GM20431 (cell line): Measurements from ENCODE around the gene MCF2L.

Source experiments
- in situ Hi-C: fragments of 300-500 bp; cut with MseI, MboI; formaldehyde crosslinking; loops from one replicate; pipeline ENCODE4 v1.15.0; 2020; ENCODE audit warnings: low sequenced_read_pairs; ENCODE audit not compliant: unreplicated experiment

MCF2L gene

DNA sequence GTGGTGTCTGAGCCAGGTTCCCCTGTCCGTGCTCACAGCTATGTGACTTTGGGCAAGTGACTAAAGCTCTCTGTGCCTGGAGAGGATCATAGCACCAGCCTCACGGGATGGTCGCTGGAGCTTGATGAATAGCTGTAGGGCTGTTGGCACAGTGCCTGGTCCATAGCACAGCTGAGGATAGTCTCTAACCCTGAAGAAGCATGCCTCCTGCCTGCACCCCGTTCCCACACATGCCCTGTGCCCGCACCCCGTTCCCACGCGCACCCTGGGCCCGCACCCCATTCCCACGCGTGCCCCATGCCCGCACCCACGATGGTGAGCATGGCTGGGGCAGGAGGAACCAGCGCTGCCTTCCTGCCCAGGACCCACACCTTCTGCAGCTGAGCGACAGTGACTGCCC is 72.9 kb downstream of the MCF2L start:
- in situ Hi-C loops = no loop called here

- in situ Hi-C loops = no loop called here
These were observed 73.4 kb downstream of the MCF2L start for GRCh38 chr13:113042456-113042855.

GRCh38 chr13:113043001-113043630 is 74.1 kb downstream of the MCF2L start:
- in situ Hi-C loops = no loop called here

GRCh38 chr13:113043931-113044330 is 74.9 kb downstream of the MCF2L start:
- in situ Hi-C loops = no loop called here

DNA sequence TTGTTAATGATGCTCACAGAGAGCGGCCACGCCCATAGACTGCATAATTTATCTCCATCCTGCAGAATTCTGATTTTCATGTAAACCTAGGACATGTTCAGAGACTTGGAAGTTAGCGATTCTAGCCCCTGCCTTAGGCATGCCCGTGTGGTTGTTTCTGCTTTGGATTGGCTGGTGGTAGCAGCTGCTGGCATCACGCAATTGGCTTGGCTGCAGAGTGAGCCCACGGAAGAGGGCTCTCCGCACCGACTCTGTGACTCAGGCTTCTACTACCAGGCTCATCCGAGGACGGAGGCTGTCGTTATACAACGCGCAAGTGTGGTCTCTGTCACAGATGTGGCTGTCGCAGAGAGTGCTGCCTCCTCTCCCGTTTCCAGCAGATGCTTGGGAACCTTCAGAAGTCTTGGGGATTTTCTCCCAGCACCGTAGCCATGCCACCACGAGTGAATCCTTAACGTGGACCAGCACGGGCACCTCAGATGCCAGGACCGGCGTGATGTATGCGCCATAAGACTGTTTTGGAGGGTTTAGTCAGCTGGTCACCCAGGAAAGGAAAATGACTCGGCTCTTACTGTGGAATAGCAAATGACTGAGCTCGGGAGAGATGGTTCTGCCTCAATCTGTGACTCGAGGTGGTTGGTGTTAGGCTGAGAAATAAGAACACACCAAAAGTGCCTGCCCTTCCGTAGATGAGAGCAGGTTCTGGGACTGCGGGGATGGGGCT is 75.5 kb downstream of the MCF2L start:
- in situ Hi-C loops = no loop called here

DNA sequence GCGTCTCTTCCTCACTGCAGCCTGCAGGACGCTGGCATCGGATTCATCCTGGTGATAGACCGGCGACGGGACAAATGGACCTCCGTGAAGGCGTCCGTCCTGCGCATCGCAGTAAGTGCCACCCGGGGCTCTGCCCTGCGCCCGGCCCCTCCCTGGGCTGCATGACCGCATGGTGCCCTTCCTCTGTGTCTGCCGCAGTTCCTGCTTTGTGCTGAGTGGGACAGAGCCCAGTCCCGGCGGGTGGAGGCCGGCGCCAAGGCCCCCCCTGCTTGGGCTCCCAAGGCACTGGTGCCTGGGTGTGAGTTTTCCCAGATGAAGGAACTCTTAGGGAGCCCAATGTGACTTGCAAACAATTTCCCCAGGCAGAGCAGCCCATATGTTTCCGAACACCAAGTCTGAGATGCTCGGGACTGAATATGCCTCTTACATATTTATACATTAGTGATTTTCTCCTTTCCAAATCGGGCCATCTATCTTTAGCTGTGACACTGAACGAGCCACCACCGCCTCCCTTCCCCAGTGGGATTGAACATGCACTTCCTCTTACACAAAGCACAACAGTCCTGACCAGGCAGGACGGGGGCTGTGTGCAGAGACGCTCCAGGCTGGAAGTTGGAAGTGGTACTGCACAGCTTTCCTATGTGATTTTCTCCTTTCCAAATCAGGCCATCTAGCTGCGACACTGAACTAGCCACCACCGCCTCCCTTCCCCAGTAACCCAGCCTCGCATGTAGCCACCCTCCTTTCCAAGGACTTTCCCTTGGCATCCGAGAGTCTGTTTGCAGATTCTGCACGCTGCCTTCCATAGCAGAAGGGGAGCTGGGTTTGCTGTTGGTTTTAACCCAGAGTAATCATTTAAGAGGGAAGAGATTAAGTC is 76.5 kb downstream of the MCF2L start:
- in situ Hi-C loops = no loop called here

- in situ Hi-C loops = no loop called here
These were observed 77.3 kb downstream of the MCF2L start for GRCh38 chr13:113046128-113046882.

DNA sequence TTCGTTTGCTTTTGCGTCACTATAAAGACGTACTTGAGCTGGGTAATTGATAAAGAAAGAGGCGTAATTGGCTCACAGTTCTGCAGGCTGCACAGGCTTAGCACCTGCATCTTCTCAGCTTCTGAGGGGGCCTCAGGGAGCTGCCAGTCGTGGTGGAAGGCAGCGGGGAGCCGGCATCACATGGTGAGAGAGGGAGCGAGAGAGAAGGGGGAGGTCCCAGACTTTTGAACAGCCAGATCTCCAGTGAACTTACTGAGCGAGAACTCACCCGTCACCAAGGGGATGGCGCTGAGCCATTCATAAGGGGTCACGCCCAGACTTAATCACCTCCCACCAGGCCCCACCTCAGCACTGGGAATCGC is 77.8 kb downstream of the MCF2L start:
- in situ Hi-C loops = no loop called here

DNA sequence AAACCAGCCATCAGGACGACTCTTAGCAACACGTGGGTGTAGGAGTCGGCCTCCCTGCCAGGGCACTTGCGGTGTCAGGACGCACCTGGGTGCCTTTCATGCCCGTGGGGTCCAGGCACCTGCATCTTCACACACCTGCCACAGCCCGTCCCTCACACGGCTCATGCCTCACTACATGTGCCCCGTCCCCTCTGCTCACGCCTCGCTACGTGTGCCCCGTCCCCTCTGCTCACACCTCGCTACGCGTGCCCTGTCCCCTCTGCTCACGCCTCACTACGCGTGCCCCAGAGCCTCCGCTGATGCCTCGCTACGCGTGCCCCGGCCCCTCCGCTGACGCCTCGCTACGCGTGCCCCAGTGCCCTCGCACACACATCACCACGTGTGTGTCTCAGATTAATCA is 78.6 kb downstream of the MCF2L start:
- in situ Hi-C loops = no loop called here

- in situ Hi-C loops = no loop called here
These were observed 79.8 kb downstream of the MCF2L start for GRCh38 chr13:113048766-113049165.

GRCh38 chr13:113049521-113049941 is 80.5 kb downstream of the MCF2L start:
- in situ Hi-C loops = no loop called here

DNA sequence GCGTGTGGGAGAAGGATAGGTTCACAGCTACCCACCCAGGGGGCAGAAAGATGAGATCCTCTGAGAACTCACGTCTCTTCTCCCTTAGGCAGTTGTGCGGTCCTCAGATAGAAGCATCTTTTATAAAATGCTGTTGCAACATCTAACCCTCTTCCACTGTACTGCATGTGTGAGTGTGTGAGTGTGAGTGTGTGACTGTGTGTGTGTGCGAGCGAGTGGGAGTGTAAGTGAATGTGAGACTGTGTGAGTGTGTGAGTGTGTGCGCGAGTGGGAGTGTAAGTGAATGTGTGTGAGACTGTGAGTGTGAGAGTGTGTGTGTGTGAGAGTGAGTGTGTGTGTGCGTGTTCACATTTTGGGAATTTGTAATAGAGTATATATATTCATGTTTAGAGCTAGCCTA is 81.0 kb downstream of the MCF2L start:
- in situ Hi-C loops = no loop called here

- in situ Hi-C loops = no loop called here
These were observed 81.9 kb downstream of the MCF2L start for GRCh38 chr13:113050734-113051431.

DNA sequence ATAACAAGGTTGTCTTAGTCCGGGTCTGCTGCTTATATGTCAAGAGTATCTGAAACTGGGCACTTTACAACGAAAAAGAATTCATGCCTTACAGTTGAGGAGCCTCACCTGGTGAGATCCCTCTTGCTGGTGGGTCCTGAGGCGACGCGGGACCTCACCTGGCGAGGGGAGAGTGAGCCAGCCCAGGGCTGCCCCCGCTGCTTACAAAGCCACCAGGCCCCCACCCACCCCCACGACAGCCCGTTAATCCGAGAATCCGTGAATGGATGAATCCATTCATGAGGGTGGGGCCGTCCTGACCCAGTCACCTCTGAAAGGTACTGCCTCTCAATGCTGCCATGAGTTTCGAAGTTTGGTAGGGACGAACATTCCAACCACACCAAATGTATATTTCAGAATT is 82.6 kb downstream of the MCF2L start:
- in situ Hi-C loops = no loop called here

GRCh38 chr13:113052206-113052605 is 83.2 kb downstream of the MCF2L start:
- in situ Hi-C loops = no loop called here

- in situ Hi-C loops = no loop called here
These were observed 84.0 kb downstream of the MCF2L start for GRCh38 chr13:113052971-113053370.

- in situ Hi-C loops = no loop called here
These were observed 84.4 kb downstream of the MCF2L start for GRCh38 chr13:113053376-113053775.

DNA sequence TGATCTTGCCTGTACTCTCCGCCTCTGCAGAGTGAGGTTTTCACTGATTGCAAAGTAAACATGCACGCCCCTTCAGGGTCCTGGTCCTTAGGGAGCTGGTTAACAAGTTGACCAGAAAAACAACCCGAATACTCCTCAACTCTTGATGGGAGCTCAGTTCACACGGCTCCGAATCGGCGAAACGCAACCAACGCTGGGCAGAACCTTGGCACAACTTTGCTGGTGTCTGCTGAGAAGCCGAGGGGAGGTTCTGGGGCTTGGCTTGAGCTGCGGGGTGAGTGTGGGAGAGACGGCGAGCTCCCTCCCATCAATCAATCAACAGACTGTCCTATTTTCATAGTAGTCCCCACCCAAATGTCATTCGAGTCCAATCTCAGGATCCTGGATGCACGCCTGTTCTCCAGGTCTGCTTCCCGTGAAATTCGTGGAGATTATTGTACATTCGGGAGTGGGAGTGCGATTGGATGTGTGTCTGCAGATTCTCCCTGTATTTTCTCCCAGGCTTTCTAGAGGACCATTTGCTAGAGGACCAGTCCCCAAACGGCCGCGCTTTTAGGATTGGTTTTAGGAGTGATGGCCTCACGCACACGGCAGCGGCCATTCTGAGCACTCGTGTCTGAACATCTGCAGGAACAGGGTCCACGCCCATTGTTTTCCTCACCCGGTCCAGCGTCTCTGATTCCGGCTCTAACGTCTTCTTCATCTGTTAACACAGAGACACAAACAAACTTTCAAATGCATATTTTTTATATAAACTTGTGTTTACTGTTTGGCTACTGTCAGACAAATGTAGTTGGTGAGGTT is 85.0 kb downstream of the MCF2L start:
- in situ Hi-C loops = no loop called here

DNA sequence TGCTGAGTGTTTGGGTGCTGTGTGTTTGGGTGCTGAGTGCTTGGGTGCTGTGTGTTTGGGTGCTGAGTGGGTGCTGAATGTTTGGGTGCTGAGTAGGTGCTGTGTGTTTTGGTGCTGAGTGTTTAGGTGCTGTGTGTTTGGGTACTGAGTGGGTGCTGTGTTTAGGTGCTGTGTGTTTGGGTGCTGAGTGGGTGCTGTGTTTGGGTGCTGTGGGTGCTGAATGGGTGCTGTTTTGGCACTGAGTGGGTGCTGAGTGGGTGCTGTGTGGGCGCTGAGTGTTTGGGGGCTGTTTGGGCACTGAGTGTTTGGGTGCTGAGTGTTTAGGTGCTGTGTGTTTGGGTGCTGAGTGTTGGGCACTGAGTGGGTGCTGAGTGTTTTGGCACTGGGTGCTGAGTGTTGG is 88.1 kb downstream of the MCF2L start:
- in situ Hi-C loops = no loop called here
